Erythroblast (primary cell): Measurements from ENCODE around the gene SLC23A2.

Source experiments
- GATA1 ChIP-seq: IDR thresholded peaks from 2 replicates; pipeline ENCODE4 v1.6.1; 2011; ENCODE audit warnings: low read depth, mild to moderate bottlenecking, control low read depth, low read length, moderate library complexity
- POLR2A ChIP-seq: IDR thresholded peaks from 2 replicates; pipeline ENCODE4 v1.6.1; 2011; ENCODE audit warnings: mild to moderate bottlenecking, low read length

- TF ChIP-seq POLR2A (no peak), GATA1 (no peak)
Measured at GRCh38 chr20:4829514-4830215, 171.6 kb downstream of the SLC23A2 start.
